HepG2 (cell line): ENCODE data around the gene LAMTOR3. TPM values are rescaled to one million over a fixed set of nuclear protein-coding genes. Genes with fewer than 3 reads are reported as not detected.

Experiments
- ARNT2 ChIP-seq: sonication (generic); formaldehyde crosslinking; IDR thresholded peaks from 2 replicates; pipeline ENCODE4 v1.8.0; 2022; ENCODE audit warnings: mild to moderate bottlenecking, low read depth, missing genetic modification reagents, moderate library complexity
- EEA1 ChIP-seq: sonication (generic); formaldehyde crosslinking; IDR thresholded peaks from 2 replicates; pipeline ENCODE4 v1.5.1; 2020; ENCODE audit warnings: mild to moderate bottlenecking, missing genetic modification reagents, borderline replicate concordance
- GLMP ChIP-seq: sonication (generic); formaldehyde crosslinking; IDR thresholded peaks from 2 replicates; pipeline ENCODE4 v1.9.0; 2021; ENCODE audit warnings: missing genetic modification reagents, mild to moderate bottlenecking, borderline replicate concordance
- HMGXB3 ChIP-seq: sonication (generic); formaldehyde crosslinking; IDR thresholded peaks from 2 replicates; pipeline ENCODE4 v1.4.0; 2020; ENCODE audit warnings: missing genetic modification reagents, borderline replicate concordance
- HNF1B ChIP-seq: sonication (generic); formaldehyde crosslinking; IDR thresholded peaks from 2 replicates; pipeline ENCODE4 v1.5.1; 2020; ENCODE audit warnings: mild to moderate bottlenecking, moderate library complexity, missing genetic modification reagents
- NFE2 ChIP-seq: sonication (generic); formaldehyde crosslinking; IDR thresholded peaks from 2 replicates; pipeline ENCODE4 v1.4.0; 2020; ENCODE audit warnings: missing genetic modification reagents
- NFKBIZ ChIP-seq: IDR thresholded peaks from 2 replicates; pipeline ENCODE4 v1.6.1; 2018; ENCODE audit warnings: missing genetic modification reagents, missing compliant biosample characterization
- NR0B2 ChIP-seq: sonication (generic); formaldehyde crosslinking; IDR thresholded peaks from 2 replicates; pipeline ENCODE4 v1.4.0; 2020; ENCODE audit warnings: mild to moderate bottlenecking, missing genetic modification reagents
- PREB ChIP-seq: sonication (generic); formaldehyde crosslinking; IDR thresholded peaks from 2 replicates; pipeline ENCODE4 v1.4.0; 2020; ENCODE audit warnings: missing genetic modification reagents
- ZFX ChIP-seq: sonication (generic); formaldehyde crosslinking; IDR thresholded peaks from 2 replicates; pipeline ENCODE4 v1.4.0; 2020; ENCODE audit warnings: mild to moderate bottlenecking, low read depth, missing genetic modification reagents, moderate library complexity
- ZNF207 ChIP-seq: fragments of 450-650 bp; IDR thresholded peaks from 2 replicates; pipeline ENCODE4 v1.6.1; 2016; ENCODE audit warnings: antibody characterized with exemption, borderline replicate concordance
- ZNF546 ChIP-seq: sonication (generic); formaldehyde crosslinking; conservative IDR thresholded peaks from 2 replicates; pipeline ENCODE4 v1.8.1; 2023; ENCODE audit warnings: mild to moderate bottlenecking, missing genetic modification reagents
- ZNF563 ChIP-seq: sonication (generic); formaldehyde crosslinking; IDR thresholded peaks from 2 replicates; pipeline ENCODE4 v1.8.0; 2022; ENCODE audit warnings: mild to moderate bottlenecking, moderate library complexity, missing genetic modification reagents
- ZNF670 ChIP-seq: sonication (generic); formaldehyde crosslinking; IDR thresholded peaks from 2 replicates; pipeline ENCODE4 v1.8.0; 2022; ENCODE audit warnings: mild to moderate bottlenecking, missing genetic modification reagents, borderline replicate concordance
- ZNF770 ChIP-seq: sonication (generic); formaldehyde crosslinking; IDR thresholded peaks from 2 replicates; pipeline ENCODE4 v1.5.0; 2020; ENCODE audit warnings: mild to moderate bottlenecking, missing genetic modification reagents
- ZNF83 ChIP-seq: sonication (generic); formaldehyde crosslinking; IDR thresholded peaks from 2 replicates; pipeline ENCODE4 v1.4.0; 2020; ENCODE audit warnings: missing genetic modification reagents, mild to moderate bottlenecking, borderline replicate concordance
- polyA plus RNA-seq, 8 experiments: library from polyadenylated mRNA; depleted of rRNA in 3 of 8; stranded (reverse) in 7 of 8; unstranded in 1 of 8; fragments of >200 nt; fragmentation: Illumina TruSeq in 4 of 8; extraction: Trizol in 4 of 8; gene quantifications; 2 replicates each; pipeline versions ENCODE4 v1.2.1 to v1.2.3, GENCODE V29; 2011 to 2016; ENCODE audit warnings: low read depth in 4 of 8, missing spikeins in 1 of 8, mixed read lengths in 1 of 8; ENCODE audit not compliant: insufficient read depth in 1 of 8
- total RNA-seq, 5 experiments: library from RNA; depleted of rRNA; stranded (reverse); fragments of >200 nt; fragmentation: Illumina TruSeq; extraction: Trizol; gene quantifications; 2 replicates each; pipeline ENCODE4 v1.2.3, GENCODE V29; 2016; ENCODE audit warnings: low read depth in 1 of 5

LAMTOR3 gene
- total and polyA plus RNA-seq, 2 of the 13 experiments (the other 11 are each of a cell fraction or from before 2014, with no cell fraction given): 47.6 to 49.1 TPM

GRCh38 chr4:99894161-99894997 is at the start of gene LAMTOR3 (continued):
- TF ChIP-seq HMGXB3 (CRISPR knock-in tag) (no peak), ZNF563 (CRISPR knock-in tag) (no peak), ZNF83 (no peak), ZFX (CRISPR knock-in tag) (peak; percentile 85), PREB (CRISPR knock-in tag) (no peak), NR0B2 (CRISPR knock-in tag) (no peak), NFE2 (no peak), NFKBIZ (CRISPR knock-in tag) (no peak), HNF1B (CRISPR knock-in tag) (no peak), EEA1 (CRISPR knock-in tag) (no peak), ZNF546 (CRISPR knock-in tag) (0 out of 2 replicates have a peak, but pooled peaks have one; percentile 46), ZNF770 (CRISPR knock-in tag) (no peak), ZNF670 (CRISPR knock-in tag) (no peak), ZNF207 (no peak), GLMP (no peak), ARNT2 (no peak)
